A172 (cell line): ENCODE data around the gene MPPED2. TPM values are rescaled to one million over a fixed set of nuclear protein-coding genes. Genes with fewer than 3 reads are reported as not detected.
"Not testable (repeated sequence)": the region's sequence is repeated elsewhere in the genome, so short reads cannot be mapped to it uniquely, and the experiment has no call there.

Experiments used
- DNase-seq: peaks from one replicate; pipeline ENCODE4 v3.0.0-alpha.2; 2015; ENCODE audit warnings: low spot score
- total RNA-seq: library from RNA; depleted of rRNA; stranded (reverse); fragments of >200 nt; shearing (Covaris generic); gene quantifications from 2 replicates; pipeline ENCODE4 v1.2.3, GENCODE V29; 2014

The MPPED2 gene
- total RNA-seq, 1 experiment from 2014 or later: not detected

GRCh38 chr11:30579415-30580175 lies 6.6 kb downstream of the MPPED2 start:
- no peak for DNase-seq

- DNase-seq: no peak
Observed at GRCh38 chr11:30578406-30578805, 7.7 kb downstream of the MPPED2 start.

- DNase-seq: no peak
Observed at GRCh38 chr11:30573951-30574350, 12.2 kb downstream of the MPPED2 start.

GRCh38 chr11:30568931-30569330 lies 17.2 kb downstream of the MPPED2 start:
- no peak for DNase-seq

- no peak for DNase-seq
Observed at GRCh38 chr11:30567644-30568043, 18.5 kb downstream of the MPPED2 start.

- no peak for DNase-seq
Observed at GRCh38 chr11:30567120-30567519, 19.0 kb downstream of the MPPED2 start.

- DNase-seq: no peak
Observed at GRCh38 chr11:30566482-30566881, 19.7 kb downstream of the MPPED2 start.

- DNase-seq: no peak
Observed at GRCh38 chr11:30565027-30565426, 21.1 kb downstream of the MPPED2 start.

GRCh38 chr11:30561691-30562415 lies 24.3 kb downstream of the MPPED2 start:
- DNase-seq: no peak

- no peak for DNase-seq
Observed at GRCh38 chr11:30560206-30561106, 25.7 kb downstream of the MPPED2 start.

GRCh38 chr11:30559004-30559403 lies 27.1 kb downstream of the MPPED2 start:
- DNase-seq: no peak

GRCh38 chr11:30554587-30554986 lies 31.6 kb downstream of the MPPED2 start:
- not testable (repeated sequence) for DNase-seq

GRCh38 chr11:30553521-30554110 lies 32.5 kb downstream of the MPPED2 start:
- DNase-seq: no peak

- DNase-seq: no peak
Observed at GRCh38 chr11:30552839-30553238, 33.3 kb downstream of the MPPED2 start.

GRCh38 chr11:30550022-30550542 lies 36.1 kb downstream of the MPPED2 start:
- DNase-seq: no peak

- no peak for DNase-seq
Observed at GRCh38 chr11:30549565-30549964, 36.6 kb downstream of the MPPED2 start.

- DNase-seq: no peak
Observed at GRCh38 chr11:30546334-30546733, 39.8 kb downstream of the MPPED2 start.

- DNase-seq: no peak
Observed at GRCh38 chr11:30545507-30545906, 40.6 kb downstream of the MPPED2 start.

- DNase-seq: no peak
Observed at GRCh38 chr11:30543066-30543465, 43.1 kb downstream of the MPPED2 start.

- no peak for DNase-seq
Observed at GRCh38 chr11:30540781-30541180, 45.4 kb downstream of the MPPED2 start.

- DNase-seq: no peak
Observed at GRCh38 chr11:30538251-30538650, 47.9 kb downstream of the MPPED2 start.

GRCh38 chr11:30535818-30536217 lies 50.3 kb downstream of the MPPED2 start:
- no peak for DNase-seq
